Kasumi-1 (cell line): ENCODE data around the gene PCBD2.
"Not testable (repeated sequence)": the region's sequence is repeated elsewhere in the genome, so short reads cannot be mapped to it uniquely, and the experiment has no call there.

Source experiments
- DNase-seq, 2 experiments: peaks; one replicate each; lab custom pipeline; 2025; lab: John Stamatoyannopoulos, UW

PCBD2 gene

DNA sequence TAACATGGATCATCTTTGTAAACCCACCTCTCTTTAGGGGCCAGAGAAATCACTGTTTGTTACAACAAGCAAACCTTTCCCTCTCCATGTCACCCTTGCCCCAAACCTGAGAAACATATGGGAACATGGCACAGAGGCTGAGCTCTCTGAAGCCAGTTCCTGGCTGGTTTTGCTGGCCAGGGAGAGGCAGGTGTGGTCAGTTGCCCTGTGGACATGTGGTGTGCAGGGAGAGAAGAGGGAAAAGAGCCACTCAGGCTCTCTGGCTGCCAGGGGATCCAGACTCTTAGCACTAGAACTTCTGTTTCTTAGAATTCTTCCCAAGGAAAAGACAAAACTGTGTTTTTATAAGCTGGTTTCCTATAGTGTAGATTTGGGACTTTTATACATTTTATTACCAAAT is 58.2 kb downstream of the PCBD2 start:
- DNase-seq: no peak

DNA sequence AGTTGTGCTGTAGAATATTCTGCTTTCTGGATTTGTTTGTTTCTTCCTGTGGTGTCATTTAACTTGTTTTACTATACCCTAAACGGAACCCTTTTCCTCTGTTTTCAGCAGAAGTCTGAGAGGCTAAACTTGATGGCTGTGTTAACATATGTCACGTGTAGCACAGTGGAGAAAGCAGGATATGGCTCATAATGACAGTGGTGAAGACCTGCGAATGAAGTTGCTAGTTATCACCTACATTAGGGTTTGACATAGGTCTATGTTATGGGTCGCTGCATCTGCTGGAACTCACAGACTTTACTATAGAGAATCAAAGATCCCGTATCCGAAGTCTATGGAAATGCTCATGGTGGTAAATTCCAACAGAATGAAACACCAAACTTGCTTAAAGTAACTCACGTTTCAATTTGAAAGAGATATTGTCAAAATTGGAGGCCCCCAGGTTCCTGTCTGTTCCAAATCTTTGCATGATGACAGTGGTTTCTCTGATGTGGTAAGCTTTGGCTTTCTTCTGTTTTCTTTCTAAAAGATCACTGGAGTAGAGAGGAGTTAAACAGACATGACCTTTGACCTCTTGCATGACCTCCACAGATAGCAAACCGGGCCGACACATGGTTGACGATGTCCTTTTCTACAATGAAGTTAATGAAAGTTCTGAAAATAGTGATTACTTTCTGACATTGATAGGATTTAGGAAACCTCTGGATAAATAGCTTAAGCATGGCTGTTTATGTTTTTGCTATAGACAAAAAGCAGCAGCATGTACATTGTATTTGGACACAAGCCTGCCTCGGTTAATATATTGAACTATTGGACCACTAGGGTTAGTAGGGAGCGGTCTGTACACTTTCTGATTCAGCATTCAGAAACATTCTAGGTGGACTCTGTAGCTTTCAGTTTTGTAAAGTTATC is 59.7 kb downstream of the PCBD2 start:
- DNase-seq: no peak

DNA sequence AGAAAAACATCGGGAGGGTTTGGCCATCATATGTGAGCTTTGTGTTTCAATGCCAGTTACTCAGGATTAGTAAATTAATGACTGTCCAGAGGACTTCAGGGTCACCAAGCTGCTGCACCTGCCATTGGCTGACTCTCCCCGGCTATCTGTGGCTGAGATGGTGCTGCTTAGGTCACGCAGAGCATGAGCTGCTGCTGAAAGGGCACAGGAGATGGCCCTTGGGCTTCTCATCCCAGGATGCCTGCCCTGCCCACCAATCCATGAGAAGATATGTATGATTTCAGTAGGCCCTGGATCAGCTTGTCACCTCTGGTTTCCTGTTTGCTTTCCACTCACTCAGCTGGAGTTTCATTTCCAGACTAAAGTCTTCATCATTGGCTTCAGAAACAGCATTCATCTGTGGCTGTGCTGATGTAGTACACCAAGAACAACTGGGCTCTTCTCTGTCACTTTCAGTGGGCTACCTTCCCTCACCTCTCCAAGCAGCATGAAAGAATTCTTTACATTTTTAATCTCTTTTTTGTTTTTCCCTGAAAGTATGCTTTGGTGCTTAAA is 60.4 kb downstream of the PCBD2 start:
- no peak for DNase-seq

DNA sequence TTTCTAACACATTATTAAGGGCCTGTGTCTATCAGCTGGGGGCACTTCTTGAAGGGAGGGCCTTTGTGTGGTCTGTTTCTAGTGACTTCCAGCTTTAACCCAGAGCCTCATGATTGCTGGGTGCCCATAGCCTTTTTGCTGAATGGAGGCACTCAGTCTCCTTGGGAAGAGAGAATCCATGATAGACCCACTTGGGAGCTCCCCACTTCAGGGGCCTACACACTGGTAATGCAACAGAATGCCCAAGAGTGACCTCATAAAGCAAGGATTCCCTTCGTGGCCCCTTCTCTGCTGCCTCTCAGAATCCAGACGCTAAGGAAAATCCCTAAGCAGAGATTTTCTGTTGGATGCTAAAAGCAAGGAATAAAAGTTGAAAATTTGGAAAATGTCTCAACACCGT is 62.7 kb downstream of the PCBD2 start, which contains the start of gene CATSPER3:
Gene CATSPER3 (plus strand): TSS at position 301 of the 400 bp plus-strand sequence. CDS start 85 bp downstream, at position 386.
- no peak for DNase-seq

DNA sequence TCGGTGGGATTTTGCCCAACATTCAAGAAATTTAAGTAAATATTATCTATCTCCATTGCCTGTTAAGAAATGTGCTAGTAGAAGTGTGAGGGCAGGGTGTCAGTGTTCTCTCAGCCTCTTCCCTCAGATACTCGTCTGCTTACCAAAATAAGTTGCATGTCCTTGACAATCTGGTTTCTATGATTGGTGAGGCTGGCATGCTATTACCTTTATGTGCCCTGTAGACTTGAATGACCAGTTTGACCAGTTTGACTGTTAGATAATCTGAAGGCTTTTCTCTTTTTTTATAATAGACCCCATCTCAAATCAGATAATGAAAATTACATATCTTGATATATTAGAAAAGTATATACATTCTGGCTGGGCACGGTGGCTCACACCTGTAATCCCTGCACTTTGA is 63.1 kb downstream of the PCBD2 start:
- no peak for DNase-seq

DNA sequence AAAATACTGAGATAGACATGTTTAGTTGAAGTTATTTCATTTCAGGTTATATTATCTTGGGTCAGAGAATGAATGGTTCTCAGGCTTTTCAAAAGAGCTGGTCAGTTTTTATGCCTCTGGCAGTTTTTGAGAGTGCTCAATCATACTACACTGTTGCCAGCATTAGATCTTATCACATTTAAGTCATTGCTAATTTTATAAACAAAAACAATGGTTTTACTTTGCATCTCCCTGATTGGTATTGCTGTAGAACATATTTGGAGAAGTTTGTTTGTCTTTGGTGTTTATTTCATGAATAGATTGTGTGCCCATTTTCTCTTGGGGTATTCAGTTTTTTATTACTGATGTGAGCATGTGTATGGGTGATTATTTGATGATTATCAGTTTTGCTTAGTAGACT is 64.2 kb downstream of the PCBD2 start:
- DNase-seq: no peak

DNA sequence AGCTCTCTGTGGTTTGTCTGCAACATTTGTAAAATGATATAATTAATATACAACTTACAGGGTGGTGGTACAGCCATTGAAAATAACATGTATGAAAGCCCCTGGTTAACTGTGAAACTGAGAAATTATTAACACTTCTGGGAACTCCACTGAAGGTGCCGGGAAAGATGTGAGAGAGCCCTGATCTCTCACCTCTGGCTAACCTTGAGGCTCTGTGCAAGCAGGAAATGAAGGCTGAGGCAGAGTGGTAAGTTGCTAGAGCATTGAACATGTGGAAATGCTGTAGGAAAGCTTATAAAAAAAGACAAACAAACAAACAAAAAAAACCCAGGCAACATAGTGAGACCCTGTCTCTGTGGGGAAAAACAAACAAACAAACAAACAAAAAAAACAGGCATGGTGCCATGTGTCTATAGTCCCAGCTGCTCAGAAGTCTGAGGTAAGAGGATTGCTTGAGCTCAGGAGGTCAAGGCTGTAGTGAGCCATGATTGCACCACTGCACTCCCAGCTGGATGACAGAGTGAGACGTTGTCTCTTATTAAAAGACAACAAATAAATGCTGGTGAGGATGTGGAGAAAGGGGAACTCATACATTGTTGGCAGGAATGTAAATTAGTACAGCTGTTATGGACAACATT is 70.3 kb downstream of the PCBD2 start:
- no peak for DNase-seq

DNA sequence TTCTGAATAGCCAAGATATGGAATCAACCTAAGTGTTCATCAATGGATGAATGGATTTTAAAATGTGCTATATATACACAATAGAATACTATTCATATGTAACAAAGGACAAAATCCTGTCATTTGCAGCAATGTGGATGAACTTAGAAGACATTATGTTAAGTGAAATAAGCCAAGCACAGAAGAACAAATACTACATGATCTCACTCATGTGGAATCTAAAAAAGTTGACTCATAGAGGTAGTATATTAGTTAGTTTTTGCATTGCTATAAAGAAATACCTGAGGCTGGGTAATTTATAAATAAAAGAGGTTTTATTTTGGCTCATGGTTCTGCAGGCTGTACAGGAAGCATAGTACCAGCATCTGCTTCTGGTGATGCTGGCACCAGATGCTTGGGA is 70.9 kb downstream of the PCBD2 start:
- no peak for DNase-seq

DNA sequence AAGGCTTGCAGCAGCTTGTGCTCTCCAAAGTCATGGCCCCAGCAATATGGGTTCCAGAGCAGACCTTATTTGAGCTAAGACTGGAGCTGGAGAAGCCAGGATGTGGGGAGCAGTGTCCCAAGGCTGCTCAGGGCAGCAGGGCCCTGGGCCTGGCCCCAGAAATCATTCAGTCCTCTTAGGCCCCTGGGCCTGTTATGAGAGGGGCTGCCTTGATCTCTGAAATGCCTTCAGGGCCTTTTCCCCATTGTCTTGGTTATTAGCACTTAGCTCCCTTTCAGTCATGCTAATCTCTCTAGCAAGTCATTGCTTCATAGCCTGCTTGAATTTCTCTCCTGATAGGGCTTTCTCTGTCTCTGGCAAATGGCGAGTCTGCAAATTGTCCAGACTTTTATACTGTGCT is 71.9 kb downstream of the PCBD2 start:
- DNase-seq: no peak

DNA sequence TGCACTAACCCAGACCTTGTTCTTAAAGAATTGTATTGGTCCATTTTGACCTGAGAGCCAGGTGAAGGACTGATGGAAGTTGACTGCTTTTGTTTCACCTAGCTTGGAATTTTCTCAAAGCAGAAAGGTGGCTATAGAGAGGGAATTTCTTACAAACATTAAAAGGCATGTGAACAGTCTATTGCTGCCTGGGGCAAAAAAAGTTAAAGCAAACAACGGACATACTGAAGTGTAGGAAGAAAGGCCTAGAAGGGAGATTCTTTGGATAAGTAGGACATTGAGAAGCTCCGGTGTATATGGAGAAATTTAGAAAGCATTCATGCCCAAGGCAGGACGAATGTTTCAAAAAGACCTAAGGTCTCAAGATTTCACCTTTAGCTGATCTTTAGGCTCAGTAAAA is 74.5 kb downstream of the PCBD2 start:
- DNase-seq: no peak

DNA sequence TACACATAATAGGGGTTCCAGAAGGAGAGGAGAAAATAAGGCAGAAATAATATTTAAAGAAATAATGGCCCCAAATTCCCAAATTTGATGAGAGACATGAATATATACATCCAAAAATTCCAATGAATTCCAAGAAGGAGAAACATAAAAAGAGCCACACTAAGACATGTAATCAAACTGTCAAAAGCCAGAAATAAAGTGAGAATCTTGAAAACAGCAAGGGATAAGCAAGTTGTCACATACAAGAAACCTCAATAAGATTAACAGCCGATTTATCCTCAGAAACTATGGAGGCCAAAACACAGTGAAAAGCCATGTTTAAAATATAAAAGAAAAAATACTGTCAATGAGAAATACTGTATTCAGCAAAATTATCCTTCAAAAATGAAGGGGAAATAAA is 77.3 kb downstream of the PCBD2 start:
- DNase-seq: peak in 1 of 2 experiments; percentile 35

DNA sequence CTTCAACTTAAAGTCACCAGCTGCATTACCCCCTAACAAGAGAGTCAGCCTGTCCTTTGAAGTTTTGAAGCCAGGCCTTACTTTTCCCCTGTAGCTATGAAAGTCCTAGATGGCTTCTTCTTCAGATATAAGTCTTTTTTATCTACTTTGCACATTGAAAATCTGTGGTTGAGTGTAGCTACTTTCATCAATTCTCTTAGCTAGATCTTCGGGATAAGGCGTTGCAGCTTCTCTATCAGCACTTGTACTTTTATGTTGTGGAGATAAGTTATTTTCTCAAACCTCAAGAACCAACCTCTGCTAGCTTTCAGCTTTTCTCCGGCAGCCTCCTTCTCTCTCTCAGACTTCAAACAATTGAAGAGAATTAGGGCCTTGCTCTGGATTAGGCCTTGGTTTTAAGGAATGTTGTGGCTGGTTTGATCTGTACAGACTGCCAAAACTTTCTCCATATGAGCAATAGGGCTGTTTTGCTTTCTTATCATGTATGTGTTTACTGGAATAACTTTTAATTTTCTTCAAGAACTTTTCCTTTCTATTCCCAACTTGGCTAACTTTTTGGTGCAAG is 84.4 kb downstream of the PCBD2 start:
- no peak for DNase-seq

DNA sequence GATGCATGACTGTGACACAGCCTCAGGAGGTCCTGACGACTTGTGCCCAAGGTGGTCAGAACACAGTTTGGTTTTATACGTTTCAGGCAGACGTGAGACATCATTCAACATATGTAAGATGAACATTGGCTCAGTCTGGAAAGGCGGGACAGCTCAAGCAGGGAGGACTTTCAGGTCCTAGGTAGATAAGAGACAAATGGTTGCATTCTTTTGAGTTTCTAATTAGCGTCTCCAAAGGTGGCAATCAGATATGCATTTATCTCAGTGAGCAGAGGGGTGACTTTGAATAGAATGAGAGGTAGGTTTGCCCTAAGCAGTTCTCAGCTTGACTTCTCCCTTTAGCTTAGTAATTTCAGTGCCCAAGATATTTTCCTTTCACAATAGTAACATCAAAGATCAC is 85.3 kb downstream of the PCBD2 start:
- DNase-seq: not testable (repeated sequence)

DNA sequence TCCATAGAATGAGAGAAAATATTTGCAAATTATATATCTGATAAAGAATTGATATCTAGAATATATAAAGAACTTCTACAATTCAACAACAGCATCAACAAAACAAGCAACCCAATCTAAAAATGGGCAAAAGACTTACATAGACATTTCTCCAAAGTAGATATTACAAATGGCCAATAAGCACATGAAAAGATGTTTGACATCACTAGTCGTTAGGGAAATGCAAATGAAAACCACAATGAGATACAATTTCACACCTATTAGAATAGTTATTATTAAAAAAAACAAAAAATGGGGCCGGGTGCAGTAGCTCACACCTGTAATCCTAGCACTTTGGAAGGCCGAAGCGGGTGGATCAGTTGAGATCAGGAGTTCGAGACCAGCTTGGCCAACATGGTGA is 87.2 kb downstream of the PCBD2 start:
- DNase-seq: no peak

DNA sequence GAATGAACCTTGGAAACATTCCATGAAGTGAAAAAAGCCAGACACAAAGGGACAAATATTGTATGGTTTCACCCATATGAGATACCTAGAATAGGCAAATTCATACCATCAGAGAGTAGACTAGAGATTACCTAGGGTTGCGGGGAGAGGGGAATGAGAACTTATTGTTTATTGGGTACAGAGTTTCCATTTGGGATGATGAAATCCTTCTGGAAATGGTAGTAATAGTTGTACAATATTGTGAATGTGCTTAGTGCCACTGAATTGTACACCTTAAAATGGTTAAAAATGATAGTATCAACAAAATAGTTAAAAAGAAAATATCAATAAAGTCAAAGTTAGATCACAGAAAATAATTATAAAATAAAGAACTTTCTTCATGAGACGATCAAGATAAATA is 88.2 kb downstream of the PCBD2 start:
- DNase-seq: no peak

DNA sequence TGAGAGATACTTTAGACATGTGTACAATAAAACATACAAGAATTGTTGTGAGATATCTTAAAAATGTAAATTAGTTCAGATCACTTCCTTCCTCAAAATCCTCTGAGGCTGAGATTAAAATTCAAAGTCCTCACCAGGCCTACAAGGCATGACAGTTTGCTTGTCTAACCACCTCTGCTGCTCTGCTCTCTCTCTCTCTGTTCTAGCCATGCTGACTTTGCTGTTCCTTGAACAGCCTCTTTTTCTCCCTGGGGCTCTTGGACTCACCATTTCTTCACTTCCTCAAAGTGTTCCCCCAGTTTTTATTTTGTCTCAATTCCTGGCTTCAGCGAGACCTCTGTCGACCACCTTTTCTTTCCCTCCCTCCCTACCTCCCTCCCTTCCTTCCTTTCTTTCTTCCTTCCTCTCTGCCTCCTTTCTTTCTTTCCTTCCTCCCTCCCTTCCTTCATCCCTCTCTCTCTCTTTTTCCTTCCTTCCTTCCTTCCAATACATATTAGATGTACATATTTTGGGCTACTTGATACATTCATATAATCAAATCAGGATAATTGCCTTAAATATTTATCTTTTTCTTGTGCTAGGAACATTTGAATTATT is 89.7 kb downstream of the PCBD2 start:
- DNase-seq: peak; percentile 42 to 46

DNA sequence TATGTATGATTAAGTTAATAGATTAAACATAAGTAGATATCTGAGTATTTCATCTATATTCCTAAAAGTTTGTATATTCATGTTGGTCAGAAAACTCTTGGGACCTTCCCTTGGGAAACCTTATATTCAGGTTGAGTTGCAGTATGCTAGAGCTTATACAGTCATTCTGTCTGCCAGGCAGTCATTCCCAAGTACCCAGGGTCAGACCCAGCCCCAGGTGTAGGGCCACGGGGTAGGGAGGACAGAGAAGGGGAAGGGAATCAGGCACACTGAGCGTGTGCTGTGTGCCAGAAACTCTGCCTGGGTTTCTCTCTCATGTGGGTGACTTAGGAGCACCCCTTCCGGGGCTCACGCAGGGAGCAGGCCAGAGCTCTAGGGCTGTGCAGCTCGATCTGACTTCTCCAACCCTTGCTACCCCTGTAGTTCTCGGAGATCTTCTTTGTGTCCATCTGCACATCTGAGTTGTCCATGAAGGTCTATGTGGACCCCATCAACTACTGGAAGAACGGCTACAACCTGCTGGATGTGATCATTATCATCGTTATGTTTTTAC is 91.0 kb downstream of the PCBD2 start:
- DNase-seq: no peak

DNA sequence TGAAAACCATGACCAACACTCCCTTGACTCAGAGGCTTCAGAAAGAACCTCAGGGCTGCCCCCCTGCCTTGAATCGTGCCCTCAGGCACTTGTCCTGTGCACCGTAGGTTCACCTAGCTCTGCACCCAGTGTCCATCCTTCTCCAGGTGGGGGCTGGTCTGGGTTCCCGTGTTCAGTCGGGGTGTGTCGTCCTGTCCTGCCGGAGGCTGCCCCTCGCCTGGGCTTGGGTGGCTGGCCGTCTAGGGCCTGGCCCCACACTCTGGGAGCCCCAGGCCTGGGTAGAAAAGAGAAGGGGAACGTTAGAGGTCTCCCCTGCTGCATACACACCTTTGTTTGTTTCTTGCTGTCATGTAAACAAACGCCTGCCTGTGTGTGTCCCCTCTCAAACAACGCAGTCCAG is 92.1 kb downstream of the PCBD2 start:
- DNase-seq: no peak

DNA sequence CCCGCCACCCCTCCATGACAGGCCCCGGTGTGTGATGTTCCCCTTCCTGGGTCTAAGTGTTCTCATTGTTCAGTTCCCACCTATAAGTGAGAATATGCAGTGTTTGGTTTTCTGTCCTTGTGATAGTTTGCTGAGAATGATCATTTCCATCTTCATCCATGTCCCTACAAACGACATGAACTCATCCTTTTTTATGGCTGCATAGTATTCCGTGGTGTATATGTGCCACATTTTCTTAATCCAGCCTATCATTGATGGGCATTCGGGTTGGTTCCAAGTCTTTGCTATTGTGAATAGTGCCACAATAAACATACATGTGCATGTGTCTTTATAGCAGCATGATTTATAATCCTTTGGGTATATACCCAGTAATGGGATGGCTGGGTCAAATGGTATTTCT is 93.1 kb downstream of the PCBD2 start:
- DNase-seq: not testable (repeated sequence)

DNA sequence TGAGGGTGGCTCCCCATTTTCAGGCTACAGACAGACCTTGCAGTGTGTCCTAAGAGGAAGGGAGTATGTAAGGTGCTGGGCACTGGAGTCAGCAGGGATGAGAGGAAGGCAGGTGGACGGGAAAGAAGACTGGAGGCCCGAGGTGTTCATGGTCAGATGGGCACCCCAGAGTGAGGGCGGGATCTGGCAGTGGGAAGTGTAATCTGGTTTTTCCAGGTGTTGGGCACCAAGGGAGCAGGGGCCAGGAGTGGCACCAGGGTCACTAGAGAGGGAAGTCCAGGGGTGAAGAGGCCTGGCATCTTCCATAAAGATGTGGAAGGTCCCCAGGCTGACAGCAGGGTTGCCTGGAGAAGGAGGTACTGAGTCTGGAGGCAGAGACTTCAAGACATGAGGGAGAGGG is 99.4 kb downstream of the PCBD2 start:
- no peak for DNase-seq

DNA sequence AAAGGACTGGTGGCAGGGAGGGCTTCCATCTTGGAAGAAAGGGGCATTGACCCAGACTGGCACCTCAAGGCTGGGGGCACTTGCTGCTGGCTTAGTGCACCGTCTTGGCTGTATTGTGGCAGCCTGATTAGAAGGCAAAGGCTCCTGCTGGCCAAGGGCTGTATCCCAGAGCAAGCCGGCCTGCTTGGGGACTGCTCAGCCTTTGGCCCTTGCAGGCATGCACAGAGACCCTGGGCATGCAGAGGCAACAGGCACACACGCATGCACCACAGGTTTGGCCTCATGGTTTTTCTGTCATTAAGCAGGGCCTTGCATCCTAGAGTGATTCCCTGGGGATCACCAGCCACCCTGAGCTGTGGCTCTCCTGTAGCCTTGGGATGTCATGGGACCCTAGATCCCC is 100.1 kb downstream of the PCBD2 start:
- DNase-seq: no peak

DNA sequence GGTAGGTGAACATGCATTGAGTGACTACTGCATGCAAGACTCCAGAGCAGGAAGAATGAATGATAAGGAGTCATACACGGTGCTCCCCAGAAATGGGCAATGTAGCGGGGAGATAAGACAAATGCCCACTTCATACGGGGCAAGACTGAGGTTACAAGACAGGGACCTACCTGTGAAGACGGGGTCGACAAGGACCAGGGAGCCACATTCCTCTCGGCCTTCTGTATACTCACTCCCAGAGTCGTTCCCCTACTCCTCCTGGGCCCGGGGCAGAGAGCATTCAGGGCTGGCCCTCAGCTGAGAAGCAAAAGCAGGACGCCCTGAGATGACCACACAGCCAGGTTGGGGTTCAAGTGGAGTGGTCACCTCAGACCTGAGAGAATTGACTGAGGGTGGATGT is 102.4 kb downstream of the PCBD2 start:
- no peak for DNase-seq
